ENCODE measurements around the gene DNAJA3. TPM values are rescaled to one million over a fixed set of nuclear protein-coding genes. Genes with fewer than 3 reads are reported as not detected.

The DNAJA3 gene
- total and polyA plus RNA-seq, 10 of the 15 experiments (the other 5 are each of a cell fraction or from before 2014, with no cell fraction given), result 8.4 to 141 (median 60.8) TPM

- Histone ChIP-seq H3K79me2 (ENCODE audit: control insufficient read depth, insufficient read depth, low read length) (no peaks in the 10 kb centered on the region), H3K27ac (ENCODE audit: control insufficient read depth, insufficient read depth) (no peak overlapping the region), H2AFZ (ENCODE audit: control insufficient read depth, low read depth, low read length) (no peak overlapping the region), H3K27me3 (replicated peaks in 1 of 2; ENCODE audit: control insufficient read depth in 2 of 2, insufficient read depth in 2 of 2, low read length in 1 of 2) (no peaks in the 10 kb centered on the region), H3K9me3 (replicated peaks; ENCODE audit: control insufficient read depth, insufficient read depth, low read length) (no peaks in the 10 kb centered on the region), H3K4me1 (ENCODE audit: control insufficient read depth, insufficient read depth, low read length) (no peaks in the 10 kb centered on the region), H3K4me2 (ENCODE audit: control insufficient read depth, insufficient read depth) (no peak overlapping the region), H4K20me1 (ENCODE audit: control insufficient read depth, insufficient read depth) (no peaks in the 10 kb centered on the region; the same call in 1 of the 2 replicates), H3K36me3 (ENCODE audit: control insufficient read depth in 2 of 2, insufficient read depth in 2 of 2, low read length in 1 of 2) (peaks cover 18 to 22% of the 10 kb centered on the region in 2 experiments; a peak in 3 of 4 replicates), H3K9ac (ENCODE audit: control insufficient read depth, insufficient read depth, low read length) (no peak overlapping the region), H3K4me3 (no peak overlapping the region)
- CTCF ChIA-PET, result no interaction called here
- in situ Hi-C loops (cut with MboI) (no loop called here), intact Hi-C loops (cut with micrococcal nuclease; ENCODE audit: unreplicated experiment) (no loop called here)
- DNase-seq (ENCODE audit: low read depth, low spot score) (no peak), ATAC-seq (no peak), FAIRE-seq (no peak)
- TF ChIP-seq POLR2A (IDR thresholded peaks at IDR 0.05; ENCODE audit: low read depth, low read length), result 0 out of 2 replicates have a peak, but pooled peaks have one; percentile 38
- no peak for TF ChIP-seq NKRF (conservative IDR thresholded peaks at IDR 0.05)
- TF ChIP-seq GATAD2B (conservative IDR thresholded peaks at IDR 0.05; ENCODE audit: low read depth), result no peak
- no peak for TF ChIP-seq HSF1 (IDR thresholded peaks at IDR 0.05; ENCODE audit: low read depth, low read length)
- BruUV-seq (replicated peaks), result no TSS peak
- SMC1A ChIA-PET (ENCODE audit: uncharacterized antibody, unreplicated experiment), result no interaction called here
- WGBS (ENCODE audit: insufficient coverage, insufficient replicate concordance, low lambda C conversion rate, missing lambda C conversion rate), result 84% methylated on average over 10 of the region's 10 CpGs
- RAD21 ChIA-PET (ENCODE audit: unreplicated experiment), result no interaction called here
- POLR2A ChIA-PET, result no interaction called here
Measured at GRCh38 chr16:4455951-4456350, 30.3 kb downstream of the DNAJA3 start.

All from GM12878 (cell line).